GM06990 (cell line): ENCODE results near the gene CLEC1A.

ENCODE experiments used
- DNase-seq: peaks from one replicate; pipeline ENCODE4 v3.0.0-alpha.2; 2011; ENCODE audit not compliant: insufficient read length; ENCODE audit errors: extremely low read depth
- H3K27me3 ChIP-seq: replicated peaks from 2 replicates; pipeline ENCODE4 v1.6.0; 2011; ENCODE audit warnings: low read length; ENCODE audit not compliant: control insufficient read depth, insufficient read depth
- H3K36me3 ChIP-seq: 2 replicates; pipeline ENCODE4 v1.5.1; 2011; ENCODE audit warnings: low read length; ENCODE audit not compliant: control insufficient read depth, insufficient read depth
- H3K4me3 ChIP-seq: replicated peaks from 2 replicates; pipeline ENCODE4 v1.5.1; 2011; ENCODE audit warnings: low read depth, mild to moderate bottlenecking, control low read depth, low read length
- CTCF ChIP-seq: IDR thresholded peaks from 2 replicates; pipeline ENCODE4 v1.5.1; 2011; ENCODE audit warnings: low read length, control low read depth, mild to moderate bottlenecking, inconsistent platforms; ENCODE audit not compliant: insufficient read depth, poor library complexity, severe bottlenecking

Gene CLEC1A

GRCh38 chr12:10088031-10088430 is 10.8 kb downstream of the CLEC1A start:
- no peak for DNase-seq
- Histone ChIP-seq H3K36me3 (no peaks in the 10 kb centered on the region), H3K4me3 (no peak overlapping the region), H3K27me3 (no peaks in the 10 kb centered on the region)
- TF ChIP-seq CTCF: no peak

DNA sequence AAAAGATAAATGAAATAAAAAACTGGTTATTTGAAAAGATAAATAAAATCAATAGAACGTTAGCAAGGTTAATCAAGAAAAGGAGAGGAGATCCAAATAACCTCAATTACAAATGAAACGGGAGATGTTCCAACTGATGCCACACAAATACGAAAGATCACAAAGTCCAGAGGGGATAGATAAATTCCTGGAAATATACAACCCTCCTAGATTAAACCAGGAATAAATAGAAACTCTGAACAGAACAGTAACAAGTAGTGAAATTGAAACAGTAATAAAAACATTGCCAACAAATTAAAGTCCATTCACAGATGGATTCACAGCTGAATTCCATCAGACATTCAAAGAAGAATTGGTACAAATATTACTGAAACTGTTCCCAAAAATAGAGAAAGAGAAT is 12.4 kb downstream of the CLEC1A start:
- no peak for DNase-seq
- H3K36me3 ChIP-seq: no peaks in the 10 kb centered on the region
- no peak for TF ChIP-seq CTCF
- H3K4me3 ChIP-seq: no peak overlapping the region
- no peaks in the 10 kb centered on the region for H3K27me3 ChIP-seq

DNA sequence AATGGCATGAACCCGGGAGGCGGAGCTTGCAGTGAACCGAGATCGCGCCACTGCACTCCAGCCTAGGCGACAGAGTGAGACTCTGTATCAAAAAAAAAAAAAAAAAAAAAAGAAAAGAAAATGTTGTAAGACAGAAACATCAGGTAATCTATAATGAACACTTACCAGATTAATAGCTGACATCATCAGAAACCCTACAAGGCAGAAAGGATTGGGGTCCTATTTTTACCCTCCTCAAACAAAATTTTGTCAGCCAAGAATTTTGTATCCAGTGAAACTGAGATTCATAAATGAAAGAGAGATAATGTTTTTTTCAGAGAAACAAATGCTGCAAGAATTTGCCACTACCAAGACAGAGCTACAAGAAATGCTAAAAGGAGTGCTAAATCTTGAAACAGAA is 14.1 kb downstream of the CLEC1A start:
- no peaks in the 10 kb centered on the region for H3K36me3 ChIP-seq
- H3K27me3 ChIP-seq: no peaks in the 10 kb centered on the region
- DNase-seq: no peak
- TF ChIP-seq CTCF: no peak
- no peak overlapping the region for H3K4me3 ChIP-seq

- H3K36me3 ChIP-seq: no peaks in the 10 kb centered on the region
- H3K4me3 ChIP-seq: no peak overlapping the region
- no peak for TF ChIP-seq CTCF
- no peaks in the 10 kb centered on the region for H3K27me3 ChIP-seq
- no peak for DNase-seq
These were observed 16.5 kb downstream of the CLEC1A start for GRCh38 chr12:10082117-10082874.

DNA sequence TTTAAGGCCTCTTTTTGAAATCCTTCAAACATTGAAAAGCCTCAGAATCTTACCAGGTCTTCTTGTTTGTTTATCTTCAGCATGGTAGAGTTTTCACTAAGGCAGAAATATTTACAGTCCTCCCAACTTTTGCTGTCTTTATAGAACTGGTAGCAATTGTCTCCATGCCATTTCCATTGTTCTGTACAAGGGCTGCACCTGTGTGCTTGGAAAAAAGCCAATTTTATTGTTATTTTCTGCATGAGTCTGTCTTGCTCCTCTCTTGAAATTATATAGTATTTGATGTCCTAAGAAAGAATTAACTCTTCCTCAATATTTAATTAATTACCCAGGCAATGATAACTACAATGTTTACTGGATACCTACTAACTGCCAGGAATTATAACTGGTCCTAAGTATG is 23.3 kb downstream of the CLEC1A start:
- Histone ChIP-seq H3K4me3 (no peak overlapping the region), H3K27me3 (no peaks in the 10 kb centered on the region), H3K36me3 (no peaks in the 10 kb centered on the region)
- no peak for DNase-seq
- no peak for TF ChIP-seq CTCF

GRCh38 chr12:10073261-10073660 is 25.5 kb downstream of the CLEC1A start:
- Histone ChIP-seq H3K27me3 (no peaks in the 10 kb centered on the region), H3K4me3 (no peak overlapping the region), H3K36me3 (no peaks in the 10 kb centered on the region)
- no peak for DNase-seq
- TF ChIP-seq CTCF: no peak
